DMS153 treated with DMSO at 0.1 percent for 48 hours (cell line): ENCODE results near the gene RXFP2.

ENCODE experiments used
- DNase-seq: peaks from one replicate; lab custom pipeline; 2025; ENCODE audit not compliant: unreplicated experiment; lab: John Stamatoyannopoulos, UW

Gene RXFP2

GRCh38 chr13:31739226-31739625, at the start of gene RXFP2:
Gene RXFP2, plus strand, starts transcription at chr13:31739526. Its CDS starts 87 bp downstream, at chr13:31739613.
- no peak for DNase-seq

- no peak for DNase-seq
These were observed 42.0 kb upstream of the RXFP2 start for GRCh38 chr13:31697290-31697689.

GRCh38 chr13:31699650-31700049, 39.7 kb upstream of the RXFP2 start:
- DNase-seq: no peak

GRCh38 chr13:31703780-31704179, 35.5 kb upstream of the RXFP2 start:
- DNase-seq: no peak

DNA sequence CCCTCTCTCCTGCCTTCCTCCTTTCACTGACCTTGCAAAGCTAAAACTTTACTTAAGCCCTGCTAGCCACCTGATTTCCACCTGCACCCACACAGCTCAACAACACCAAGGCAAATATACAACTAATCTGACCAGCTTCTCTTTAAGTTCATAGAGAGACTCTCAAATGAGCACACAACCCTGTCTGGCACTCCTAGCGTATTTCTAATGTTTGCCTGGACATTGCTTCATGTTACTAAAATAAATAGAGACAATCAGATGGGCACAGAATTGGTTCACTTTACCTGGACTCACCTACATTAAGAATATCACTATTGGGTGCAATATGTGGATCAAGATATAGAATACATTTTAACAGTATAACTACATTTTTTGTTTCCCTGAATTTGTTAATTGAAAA, 33.2 kb upstream of the RXFP2 start:
- DNase-seq: no peak

DNA sequence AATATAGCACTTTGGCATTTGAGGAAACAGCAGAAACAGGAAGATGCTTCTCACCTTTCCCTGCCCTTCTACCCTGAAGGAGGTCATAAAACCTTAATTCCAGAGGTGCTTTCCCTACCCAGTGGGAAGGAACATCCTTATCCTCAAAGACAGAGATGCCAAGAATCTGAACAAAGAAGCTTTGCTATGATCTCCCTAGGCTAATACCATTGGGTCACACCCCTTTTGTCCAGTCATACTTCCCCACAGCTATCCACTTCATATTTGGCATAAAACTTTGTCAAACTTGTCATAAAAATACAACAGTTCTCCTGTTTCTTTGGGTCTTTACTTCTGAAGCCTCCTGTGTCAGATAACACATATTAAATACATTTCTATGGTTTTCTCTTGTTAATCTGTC, 21.7 kb upstream of the RXFP2 start:
- no peak for DNase-seq

DNA sequence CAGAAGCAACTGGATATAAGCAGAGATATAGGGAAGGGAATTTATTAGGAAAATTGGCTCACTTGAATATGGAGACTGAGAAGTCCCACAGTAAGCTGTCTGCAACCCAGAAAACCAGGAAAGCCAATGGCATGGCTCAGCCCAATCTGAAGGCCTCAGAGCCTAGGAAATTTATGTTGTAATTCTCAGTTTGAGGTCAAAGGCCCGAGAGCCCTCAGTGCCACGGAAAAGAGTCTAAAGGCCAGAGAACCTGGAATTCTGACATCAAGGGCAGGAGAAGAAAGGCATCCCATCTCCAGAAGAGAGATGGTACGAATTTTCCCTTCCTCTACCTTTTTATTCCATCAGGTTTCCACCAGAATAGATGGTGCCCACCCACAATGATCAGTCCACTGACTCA, 20.1 kb upstream of the RXFP2 start:
- no peak for DNase-seq

DNA sequence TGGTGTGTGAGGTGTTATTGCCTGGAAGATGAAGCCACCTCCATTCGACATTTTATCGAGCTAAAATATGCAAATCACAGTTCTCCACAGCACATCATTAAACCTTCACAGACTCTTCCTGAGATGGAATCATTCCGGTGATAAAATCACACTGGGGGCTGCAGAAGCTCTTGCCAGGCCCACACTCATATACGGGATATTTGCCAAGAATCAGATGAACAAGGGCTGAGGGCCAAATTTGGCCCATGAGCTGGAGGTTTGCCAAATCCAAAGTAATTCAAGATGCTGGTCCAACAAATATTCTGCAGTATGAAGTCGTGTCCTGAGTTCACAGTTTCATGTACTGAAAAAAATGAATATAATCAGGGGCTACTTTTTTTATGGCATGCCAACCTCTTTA, 16.7 kb upstream of the RXFP2 start:
- no peak for DNase-seq

DNA sequence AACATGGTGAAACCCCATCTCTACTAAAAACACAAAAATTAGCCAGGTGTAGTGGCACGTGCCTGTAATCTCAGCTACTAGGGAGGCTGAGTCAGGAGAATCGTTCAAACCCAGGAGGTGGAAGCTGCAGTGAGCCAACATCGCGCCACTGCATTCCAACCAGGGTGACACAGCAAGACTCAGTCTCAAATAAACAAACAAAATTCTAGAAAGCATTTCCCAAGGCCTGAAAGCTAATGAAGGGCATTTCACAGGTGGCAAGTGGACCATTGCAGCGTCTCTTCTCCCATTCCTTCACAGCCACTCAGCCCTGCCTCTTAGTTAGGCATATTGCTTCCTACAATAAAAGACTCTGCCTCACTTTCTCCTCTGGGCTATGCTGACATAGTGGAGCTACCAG, 13.5 kb upstream of the RXFP2 start:
- no peak for DNase-seq

GRCh38 chr13:31731921-31732320, 7.4 kb upstream of the RXFP2 start:
- DNase-seq: no peak

- DNase-seq: no peak
These were observed 6.3 kb upstream of the RXFP2 start for GRCh38 chr13:31733066-31733465.

DNA sequence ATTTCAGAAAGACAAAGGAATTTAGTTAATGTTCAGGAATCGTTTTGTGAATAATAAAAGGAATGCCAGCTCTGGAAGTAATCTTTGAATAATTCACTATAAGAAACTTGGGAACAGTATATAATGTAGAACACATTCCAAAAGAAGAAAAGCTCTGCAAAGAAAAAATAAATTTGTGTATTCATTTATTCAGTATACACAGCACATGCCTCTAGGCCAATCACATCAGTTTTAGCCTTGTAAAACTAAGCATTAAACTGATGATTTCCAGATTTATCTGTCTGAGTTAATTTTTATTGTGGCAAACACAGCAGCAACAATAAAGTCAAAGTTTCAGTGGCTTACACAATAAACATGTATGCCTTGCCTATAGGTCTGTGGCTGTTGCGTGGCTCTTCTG, 5.7 kb upstream of the RXFP2 start:
- DNase-seq: no peak

- peak; percentile 50 for DNase-seq
These were observed 2.9 kb downstream of the RXFP2 start for GRCh38 chr13:31742097-31742734.

DNA sequence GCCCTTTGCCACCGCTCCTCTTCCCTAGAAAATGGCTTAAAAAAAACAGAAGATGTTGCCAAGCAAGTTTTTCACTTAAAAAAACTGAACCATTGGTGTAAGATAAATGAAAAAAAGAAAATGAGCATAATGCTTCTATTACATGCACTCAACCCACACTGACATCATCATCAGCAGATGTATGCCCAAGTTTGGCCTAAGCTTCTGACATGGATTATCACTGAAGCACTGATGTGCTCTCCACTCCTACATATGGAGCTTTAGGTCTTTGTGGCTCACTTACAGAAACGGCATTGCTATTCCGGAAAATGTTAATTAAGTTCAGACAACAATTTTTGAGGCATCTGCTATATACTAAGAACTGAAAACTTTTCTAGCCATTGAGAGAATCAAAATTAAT, 8.0 kb downstream of the RXFP2 start:
- DNase-seq: no peak

DNA sequence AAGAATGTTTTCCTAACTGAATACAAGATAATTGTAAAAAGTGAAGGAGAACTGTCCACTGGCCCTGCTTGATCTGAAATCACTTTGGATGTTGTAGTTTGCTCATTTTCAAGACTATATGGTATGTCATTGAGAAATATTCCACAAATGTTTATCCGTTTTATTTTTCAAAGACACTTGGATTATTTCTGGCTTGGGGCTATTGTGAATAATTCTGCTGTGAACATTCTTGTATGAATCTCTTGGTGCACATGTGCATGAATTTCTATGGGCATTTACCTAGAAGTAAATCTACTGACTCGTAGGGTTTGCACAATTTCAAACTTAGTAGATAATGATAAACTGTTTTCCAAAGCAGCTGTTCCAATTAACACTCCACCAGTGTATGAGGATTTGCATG, 8.6 kb downstream of the RXFP2 start:
- DNase-seq: no peak

DNA sequence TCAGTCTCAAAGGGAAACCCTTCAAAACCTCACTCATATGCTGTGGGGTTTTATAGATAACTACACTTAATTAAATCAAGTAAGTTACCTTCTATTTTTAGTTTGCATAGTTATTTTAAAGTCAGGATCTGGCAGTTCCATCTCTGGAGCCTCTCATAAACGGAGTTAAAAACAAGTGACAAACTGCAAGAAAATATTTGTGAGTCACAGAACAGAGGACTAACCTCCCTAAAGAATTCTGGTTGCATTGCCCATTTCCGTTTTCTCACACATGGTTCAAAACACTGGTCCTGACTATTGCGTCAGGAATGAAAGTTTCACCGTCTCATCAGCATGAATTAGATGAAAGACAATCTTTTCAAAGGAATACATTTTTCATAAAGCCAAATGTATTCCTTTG, 10.6 kb downstream of the RXFP2 start:
- DNase-seq: no peak

DNA sequence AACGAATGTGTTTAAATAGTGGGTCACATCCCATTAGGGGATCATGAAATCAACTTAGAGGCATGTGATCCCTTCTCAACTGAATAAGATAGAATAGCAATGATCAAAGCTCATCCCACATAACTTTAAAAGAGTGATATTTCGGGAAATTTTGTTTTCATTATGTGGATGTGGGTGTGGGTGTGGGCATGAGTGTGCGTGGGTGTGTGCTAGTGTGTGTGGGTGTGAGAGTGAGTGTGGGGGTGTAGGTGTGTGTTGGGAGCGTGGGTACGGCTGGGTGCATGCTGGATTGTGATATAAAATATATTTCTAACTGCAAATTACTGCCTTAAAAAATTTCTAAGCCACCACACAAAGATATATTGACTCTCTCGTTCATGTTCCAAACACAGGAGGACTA, 15.9 kb downstream of the RXFP2 start:
- no peak for DNase-seq

GRCh38 chr13:31755803-31756212, 16.5 kb downstream of the RXFP2 start:
- no peak for DNase-seq

DNA sequence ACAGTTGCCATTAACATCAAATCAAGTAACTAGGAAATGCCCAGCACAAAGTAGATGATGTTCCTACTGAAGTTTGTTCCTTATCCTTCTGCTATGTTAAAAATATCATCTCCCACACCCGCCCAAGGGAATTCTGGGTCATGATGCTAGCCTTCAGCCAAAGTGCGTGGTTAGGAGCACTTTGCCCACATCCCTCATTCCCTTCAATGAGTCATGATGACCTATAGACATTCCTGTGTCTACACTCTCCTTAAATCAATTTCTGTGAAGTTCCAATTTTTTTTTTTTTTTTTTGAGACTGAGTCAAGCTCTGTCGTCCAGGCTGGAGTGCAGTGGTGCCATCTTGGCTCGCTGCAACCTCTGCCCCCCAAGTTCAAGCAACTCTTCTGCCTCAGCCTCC, 17.0 kb downstream of the RXFP2 start:
- no peak for DNase-seq

DNA sequence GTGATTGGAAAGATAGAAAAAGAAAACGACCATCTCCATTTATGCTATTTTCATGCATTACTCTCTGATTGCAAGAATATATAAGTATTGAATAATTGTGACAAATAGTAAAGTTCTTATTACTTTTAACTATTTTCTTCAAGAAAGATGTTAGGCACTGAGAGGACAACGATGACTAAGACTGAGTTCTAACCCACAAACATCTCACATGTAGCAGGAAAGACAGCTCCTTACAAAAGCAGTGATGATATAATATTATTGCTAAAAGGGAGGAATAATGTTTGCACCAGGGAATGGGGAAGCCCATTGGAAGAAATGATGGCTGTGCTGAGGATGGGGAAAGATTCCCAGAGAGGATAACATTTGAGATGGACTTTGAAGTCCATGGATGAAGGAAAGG, 22.6 kb downstream of the RXFP2 start:
- no peak for DNase-seq

GRCh38 chr13:31764556-31764955, 25.2 kb downstream of the RXFP2 start:
- DNase-seq: no peak

GRCh38 chr13:31765138-31765785, 25.9 kb downstream of the RXFP2 start:
- DNase-seq: no peak
